Measurements from ENCODE around the gene ARAF. TPM values are rescaled to one million over a fixed set of nuclear protein-coding genes. Genes with fewer than 3 reads are reported as not detected.

Gene ARAF
- total and polyA plus RNA-seq, 2 of the 13 experiments (the other 11 are each of a cell fraction or from before 2014, with no cell fraction given) = 18.0 to 33.1 TPM

- no peak for TF ChIP-seq TFAP4 (IDR thresholded peaks at IDR 0.05; ENCODE audit: borderline replicate concordance, low read depth)
- peak; percentile 73 for TF ChIP-seq ERF (CRISPR knock-in tag; IDR thresholded peaks at IDR 0.05)
- TF ChIP-seq ZNF687 (CRISPR knock-in tag; IDR thresholded peaks at IDR 0.05) = peak; percentile 65
- TF ChIP-seq TCF12 (IDR thresholded peaks at IDR 0.05) = no peak
- no peak for TF ChIP-seq TCF12 (CRISPR knock-in tag; IDR thresholded peaks at IDR 0.05)
- no peak for TF ChIP-seq ZNF337 (CRISPR knock-in tag; IDR thresholded peaks at IDR 0.05; ENCODE audit: borderline replicate concordance, low read depth)
- no peak for TF ChIP-seq RBM39 (IDR thresholded peaks at IDR 0.05; ENCODE audit: low read depth, low read length, poor library complexity, severe bottlenecking)
- no peak for TF ChIP-seq RFX3 (CRISPR knock-in tag; IDR thresholded peaks at IDR 0.05)
- TF ChIP-seq MTA1 (CRISPR knock-in tag; IDR thresholded peaks at IDR 0.05; ENCODE audit: borderline replicate concordance) = no peak
- peak; percentile 47; the same call in 1 of the 2 replicates for TF ChIP-seq JUN (CRISPR knock-in tag; IDR thresholded peaks at IDR 0.05)
- TF ChIP-seq FLYWCH1 (CRISPR knock-in tag; IDR thresholded peaks at IDR 0.05) = no peak
- no peak for TF ChIP-seq NR2F1 (CRISPR knock-in tag; IDR thresholded peaks at IDR 0.05)
- TF ChIP-seq ZNF468 (CRISPR knock-in tag; IDR thresholded peaks at IDR 0.05) = no peak
- no peak for TF ChIP-seq ZBTB34 (CRISPR knock-in tag; IDR thresholded peaks at IDR 0.05)
- TF ChIP-seq KLF11 (CRISPR knock-in tag; IDR thresholded peaks at IDR 0.05) = no peak
- no peak for TF ChIP-seq XRCC5 (optimal IDR thresholded peaks at IDR 0.05; ENCODE audit: low read length)
- no peak for TF ChIP-seq ZNF569 (CRISPR knock-in tag; IDR thresholded peaks at IDR 0.05; ENCODE audit: borderline replicate concordance)
- TF ChIP-seq ZNF331 (CRISPR knock-in tag; IDR thresholded peaks at IDR 0.05) = peak; percentile 58; the same call in 1 of the 2 replicates
- TF ChIP-seq CAMTA2 (CRISPR knock-in tag; IDR thresholded peaks at IDR 0.05; ENCODE audit: borderline replicate concordance) = no peak
- TF ChIP-seq KLF6 (CRISPR knock-in tag; IDR thresholded peaks at IDR 0.05) = 0 out of 2 replicates have a peak, but pooled peaks have one; percentile 70
- 0 out of 2 replicates have a peak, but pooled peaks have one; percentile 48 for TF ChIP-seq REL (CRISPR knock-in tag; conservative IDR thresholded peaks at IDR 0.05)
- no peak for TF ChIP-seq CCAR2 (optimal IDR thresholded peaks at IDR 0.05; ENCODE audit: low read depth, low read length)
- no peak for TF ChIP-seq ZNF839 (CRISPR knock-in tag; IDR thresholded peaks at IDR 0.05; ENCODE audit: borderline replicate concordance)
- no peak for TF ChIP-seq JUNB (CRISPR knock-in tag; IDR thresholded peaks at IDR 0.05; ENCODE audit: borderline replicate concordance)
These were observed 58.7 kb downstream of the ARAF start, which contains the start of gene SYN1 (continued) for GRCh38 chrX:47619486-47620302.
